Measurements from ENCODE around the gene MMP2.

Gene MMP2

DNA sequence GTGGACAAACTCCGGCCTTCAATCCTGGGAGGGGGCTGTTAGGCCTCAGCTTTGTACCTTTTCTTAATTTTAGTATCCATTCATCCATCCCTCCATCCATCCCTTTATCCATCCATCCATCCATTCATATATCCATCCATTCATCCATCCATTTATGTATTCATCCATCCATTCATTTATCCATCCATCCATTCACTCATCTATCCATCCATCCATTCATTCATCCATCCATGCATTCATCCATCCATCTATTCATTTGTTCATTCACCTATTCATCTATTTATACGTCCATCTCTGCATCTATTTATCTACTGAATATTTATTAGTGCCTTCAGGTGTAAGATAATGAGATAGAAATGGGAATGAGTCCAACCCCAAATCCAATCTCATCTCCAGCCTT lies 26.0 kb upstream of the MMP2 start:
- H3K79me1 ChIP-seq (ENCODE audit: low read length): no peaks in the 10 kb centered on the region
- H3K36me3 ChIP-seq (ENCODE audit: control insufficient read depth in 1 of 2, insufficient read depth in 2 of 2, low read length in 2 of 2): no peaks in the 10 kb centered on the region
- H2AFZ ChIP-seq (ENCODE audit: insufficient read depth, low read length, poor library complexity): no peak overlapping the region
- no peak for DNase-seq
- H4K91ac ChIP-seq (ENCODE audit: low read depth, low read length): no peak overlapping the region
- H3K18ac ChIP-seq (ENCODE audit: low read length): no peak overlapping the region
- H2BK12ac ChIP-seq (ENCODE audit: low read length): no peak overlapping the region
- no peaks in the 10 kb centered on the region for H3K4me1 ChIP-seq (ENCODE audit: control insufficient read depth in 1 of 2, insufficient read depth in 2 of 2, low read length in 2 of 2)
- WGBS (ENCODE audit: extremely low coverage, insufficient coverage, insufficient read length): no CpG with 5 or more reads among the region's 2 CpGs
- no peak overlapping the region for H2BK5ac ChIP-seq (ENCODE audit: low read depth, low read length, poor library complexity)
- no peak overlapping the region for H3K4me2 ChIP-seq (ENCODE audit: low read length)
- no peak overlapping the region for H4K12ac ChIP-seq (ENCODE audit: low read depth, low read length)
- no peak overlapping the region for H3K27ac ChIP-seq (ENCODE audit: low read depth, low read length)
- no peaks in the 10 kb centered on the region for H3K9me3 ChIP-seq (ENCODE audit: insufficient read depth, low read depth, low read length)
- H2AK5ac ChIP-seq (ENCODE audit: low read length): no peak overlapping the region
- H3K79me2 ChIP-seq (ENCODE audit: control insufficient read depth, insufficient read depth, low read length, poor library complexity): no peaks in the 10 kb centered on the region
- H3K14ac ChIP-seq (ENCODE audit: low read length): no peak overlapping the region
- H3K4ac ChIP-seq (ENCODE audit: low read depth, low read length): no peak overlapping the region
- no peaks in the 10 kb centered on the region for H3K27me3 ChIP-seq (ENCODE audit: insufficient read depth, low read length)
- no peak overlapping the region for H3K4me3 ChIP-seq (ENCODE audit: low read depth, low read length)
- H3K23ac ChIP-seq (ENCODE audit: low read length): no peak overlapping the region
- H4K8ac ChIP-seq (ENCODE audit: low read depth, low read length): no peak overlapping the region
- no peak overlapping the region for H3K9ac ChIP-seq (ENCODE audit: low read length)
- no peak overlapping the region for H2BK120ac ChIP-seq (ENCODE audit: insufficient read depth, low read length, poor library complexity)

DNA sequence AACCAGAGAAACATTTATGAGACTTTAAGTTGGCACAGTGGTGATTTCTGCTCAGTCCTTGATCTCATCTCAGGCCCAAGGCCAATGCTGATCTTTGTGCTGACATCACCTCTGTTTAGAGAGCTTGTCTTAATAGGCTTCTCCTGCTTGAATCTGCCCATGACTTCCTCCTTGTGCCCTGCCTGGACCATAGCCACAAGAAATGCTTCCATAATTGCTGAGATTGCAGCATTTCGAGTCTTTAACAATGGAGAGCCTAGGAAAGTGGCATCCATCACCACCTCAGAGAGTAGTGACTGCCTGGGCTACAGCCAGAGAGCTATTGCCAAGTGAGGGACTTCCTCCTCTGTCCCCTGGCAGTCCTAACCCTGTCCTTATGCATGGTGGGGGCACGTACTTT lies 25.1 kb upstream of the MMP2 start:
- no CpG with 5 or more reads among the region's 2 CpGs for WGBS (ENCODE audit: extremely low coverage, insufficient coverage, insufficient read length)
- no peak overlapping the region for H2BK12ac ChIP-seq (ENCODE audit: low read length)
- H3K14ac ChIP-seq (ENCODE audit: low read length): no peak overlapping the region
- H3K27ac ChIP-seq (ENCODE audit: low read depth, low read length): no peak overlapping the region
- no peaks in the 10 kb centered on the region for H3K36me3 ChIP-seq (ENCODE audit: control insufficient read depth in 1 of 2, insufficient read depth in 2 of 2, low read length in 2 of 2)
- no peak overlapping the region for H2BK5ac ChIP-seq (ENCODE audit: low read depth, low read length, poor library complexity)
- no peaks in the 10 kb centered on the region for H3K9me3 ChIP-seq (ENCODE audit: insufficient read depth, low read depth, low read length)
- no peak overlapping the region for H3K9ac ChIP-seq (ENCODE audit: low read length)
- no peak for DNase-seq
- no peak overlapping the region for H4K8ac ChIP-seq (ENCODE audit: low read depth, low read length)
- no peaks in the 10 kb centered on the region for H3K27me3 ChIP-seq (ENCODE audit: insufficient read depth, low read length)
- no peak overlapping the region for H2BK120ac ChIP-seq (ENCODE audit: insufficient read depth, low read length, poor library complexity)
- H3K18ac ChIP-seq (ENCODE audit: low read length): no peak overlapping the region
- no peaks in the 10 kb centered on the region for H3K79me2 ChIP-seq (ENCODE audit: control insufficient read depth, insufficient read depth, low read length, poor library complexity)
- no peak overlapping the region for H4K12ac ChIP-seq (ENCODE audit: low read depth, low read length)
- no peak overlapping the region for H2AK5ac ChIP-seq (ENCODE audit: low read length)
- no peak overlapping the region for H4K91ac ChIP-seq (ENCODE audit: low read depth, low read length)
- H3K4ac ChIP-seq (ENCODE audit: low read depth, low read length): no peak overlapping the region
- H3K23ac ChIP-seq (ENCODE audit: low read length): no peak overlapping the region
- no peaks in the 10 kb centered on the region for H3K4me1 ChIP-seq (ENCODE audit: control insufficient read depth in 1 of 2, insufficient read depth in 2 of 2, low read length in 2 of 2)
- H3K4me2 ChIP-seq (ENCODE audit: low read length): no peak overlapping the region
- H2AFZ ChIP-seq (ENCODE audit: insufficient read depth, low read length, poor library complexity): no peak overlapping the region
- H3K4me3 ChIP-seq (ENCODE audit: low read depth, low read length): no peak overlapping the region
- H3K79me1 ChIP-seq (ENCODE audit: low read length): no peaks in the 10 kb centered on the region

DNA sequence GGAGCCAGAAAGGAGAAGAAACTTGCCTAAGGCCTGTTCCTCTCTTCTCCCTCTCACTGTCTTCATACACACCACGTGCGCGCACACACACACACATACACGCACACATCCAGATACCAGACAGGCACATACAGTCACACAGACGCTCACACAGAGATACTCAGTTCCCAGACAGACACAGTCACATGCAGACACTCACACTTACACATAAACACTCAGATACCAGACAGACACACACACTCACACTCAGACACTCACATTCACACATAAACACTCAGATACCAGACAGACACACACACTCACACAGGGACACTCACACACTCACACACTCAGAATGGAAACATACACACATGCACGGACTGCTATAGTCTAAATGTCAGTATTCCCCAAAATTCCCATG lies 24.1 kb upstream of the MMP2 start:
- Histone ChIP-seq H2BK5ac (ENCODE audit: low read depth, low read length, poor library complexity) (no peak overlapping the region), H4K91ac (ENCODE audit: low read depth, low read length) (no peak overlapping the region), H3K4me3 (ENCODE audit: low read depth, low read length) (no peak overlapping the region), H4K12ac (ENCODE audit: low read depth, low read length) (no peak overlapping the region), H2BK120ac (ENCODE audit: insufficient read depth, low read length, poor library complexity) (no peak overlapping the region), H3K14ac (ENCODE audit: low read length) (no peak overlapping the region), H3K9ac (ENCODE audit: low read length) (no peak overlapping the region), H3K4me1 (ENCODE audit: control insufficient read depth in 1 of 2, insufficient read depth in 2 of 2, low read length in 2 of 2) (no peaks in the 10 kb centered on the region), H3K27me3 (ENCODE audit: insufficient read depth, low read length) (no peaks in the 10 kb centered on the region), H3K27ac (ENCODE audit: low read depth, low read length) (no peak overlapping the region), H4K8ac (ENCODE audit: low read depth, low read length) (no peak overlapping the region), H2AK5ac (ENCODE audit: low read length) (no peak overlapping the region), H2AFZ (ENCODE audit: insufficient read depth, low read length, poor library complexity) (no peak overlapping the region), H3K23ac (ENCODE audit: low read length) (no peak overlapping the region), H2BK12ac (ENCODE audit: low read length) (no peak overlapping the region), H3K79me2 (ENCODE audit: control insufficient read depth, insufficient read depth, low read length, poor library complexity) (no peaks in the 10 kb centered on the region), H3K79me1 (ENCODE audit: low read length) (no peaks in the 10 kb centered on the region), H3K36me3 (ENCODE audit: control insufficient read depth in 1 of 2, insufficient read depth in 2 of 2, low read length in 2 of 2) (no peaks in the 10 kb centered on the region), H3K4me2 (ENCODE audit: low read length) (no peak overlapping the region), H3K4ac (ENCODE audit: low read depth, low read length) (no peak overlapping the region), H3K9me3 (ENCODE audit: insufficient read depth, low read depth, low read length) (no peaks in the 10 kb centered on the region), H3K18ac (ENCODE audit: low read length) (no peak overlapping the region)
- DNase-seq: no peak
- WGBS (ENCODE audit: extremely low coverage, insufficient coverage, insufficient read length): no CpG with 5 or more reads among the region's 6 CpGs

DNA sequence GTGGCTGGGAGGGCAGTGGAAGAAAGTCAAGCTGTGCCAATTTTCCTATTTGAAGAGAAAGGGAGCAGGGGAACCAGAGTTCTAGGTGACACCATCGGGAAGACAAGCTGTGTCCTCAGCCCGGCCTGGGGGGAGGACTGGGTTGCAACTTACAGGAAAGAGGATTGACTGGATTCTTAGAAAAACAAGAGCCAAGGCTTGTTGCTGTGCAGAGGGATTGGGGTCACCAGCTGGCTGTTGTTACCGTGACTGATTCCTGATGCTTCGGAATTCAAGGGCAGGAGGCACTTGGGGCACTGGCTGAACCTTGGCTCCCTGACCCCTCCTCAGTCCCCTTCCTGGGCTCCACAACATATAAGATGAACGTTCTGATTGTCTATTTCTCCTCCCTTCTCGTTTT lies 16.8 kb upstream of the MMP2 start:
- no peak overlapping the region for H3K27ac ChIP-seq (ENCODE audit: low read depth, low read length)
- no peak for DNase-seq
- H2BK12ac ChIP-seq (ENCODE audit: low read length): no peak overlapping the region
- no peaks in the 10 kb centered on the region for H3K36me3 ChIP-seq (ENCODE audit: control insufficient read depth in 1 of 2, insufficient read depth in 2 of 2, low read length in 2 of 2)
- peaks cover 2% of the 10 kb centered on the region for H3K9me3 ChIP-seq (ENCODE audit: insufficient read depth, low read depth, low read length)
- H2BK5ac ChIP-seq (ENCODE audit: low read depth, low read length, poor library complexity): no peak overlapping the region
- H3K79me2 ChIP-seq (ENCODE audit: control insufficient read depth, insufficient read depth, low read length, poor library complexity): no peaks in the 10 kb centered on the region
- no peak overlapping the region for H2AK5ac ChIP-seq (ENCODE audit: low read length)
- no peak overlapping the region for H2BK120ac ChIP-seq (ENCODE audit: insufficient read depth, low read length, poor library complexity)
- WGBS (ENCODE audit: extremely low coverage, insufficient coverage, insufficient read length): no CpG with 5 or more reads among the region's 6 CpGs
- no peak overlapping the region for H3K23ac ChIP-seq (ENCODE audit: low read length)
- H3K4me1 ChIP-seq (ENCODE audit: control insufficient read depth in 1 of 2, insufficient read depth in 2 of 2, low read length in 2 of 2): no peaks in the 10 kb centered on the region
- H3K4me2 ChIP-seq (ENCODE audit: low read length): no peak overlapping the region
- H2AFZ ChIP-seq (ENCODE audit: insufficient read depth, low read length, poor library complexity): no peak overlapping the region
- no peak overlapping the region for H4K8ac ChIP-seq (ENCODE audit: low read depth, low read length)
- H3K4ac ChIP-seq (ENCODE audit: low read depth, low read length): no peak overlapping the region
- no peak overlapping the region for H3K14ac ChIP-seq (ENCODE audit: low read length)
- no peaks in the 10 kb centered on the region for H3K27me3 ChIP-seq (ENCODE audit: insufficient read depth, low read length)
- H3K9ac ChIP-seq (ENCODE audit: low read length): no peak overlapping the region
- H3K4me3 ChIP-seq (ENCODE audit: low read depth, low read length): no peak overlapping the region
- no peak overlapping the region for H3K18ac ChIP-seq (ENCODE audit: low read length)
- no peaks in the 10 kb centered on the region for H3K79me1 ChIP-seq (ENCODE audit: low read length)
- no peak overlapping the region for H4K91ac ChIP-seq (ENCODE audit: low read depth, low read length)
- no peak overlapping the region for H4K12ac ChIP-seq (ENCODE audit: low read depth, low read length)
